NCI-H82 treated with DMSO at 0.1 percent for 48 hours (cell line): ENCODE results near the gene ELMO1.

ENCODE experiments used
- DNase-seq: peaks from one replicate; lab custom pipeline; 2025; ENCODE audit not compliant: unreplicated experiment; lab: John Stamatoyannopoulos, UW

Gene ELMO1

DNA sequence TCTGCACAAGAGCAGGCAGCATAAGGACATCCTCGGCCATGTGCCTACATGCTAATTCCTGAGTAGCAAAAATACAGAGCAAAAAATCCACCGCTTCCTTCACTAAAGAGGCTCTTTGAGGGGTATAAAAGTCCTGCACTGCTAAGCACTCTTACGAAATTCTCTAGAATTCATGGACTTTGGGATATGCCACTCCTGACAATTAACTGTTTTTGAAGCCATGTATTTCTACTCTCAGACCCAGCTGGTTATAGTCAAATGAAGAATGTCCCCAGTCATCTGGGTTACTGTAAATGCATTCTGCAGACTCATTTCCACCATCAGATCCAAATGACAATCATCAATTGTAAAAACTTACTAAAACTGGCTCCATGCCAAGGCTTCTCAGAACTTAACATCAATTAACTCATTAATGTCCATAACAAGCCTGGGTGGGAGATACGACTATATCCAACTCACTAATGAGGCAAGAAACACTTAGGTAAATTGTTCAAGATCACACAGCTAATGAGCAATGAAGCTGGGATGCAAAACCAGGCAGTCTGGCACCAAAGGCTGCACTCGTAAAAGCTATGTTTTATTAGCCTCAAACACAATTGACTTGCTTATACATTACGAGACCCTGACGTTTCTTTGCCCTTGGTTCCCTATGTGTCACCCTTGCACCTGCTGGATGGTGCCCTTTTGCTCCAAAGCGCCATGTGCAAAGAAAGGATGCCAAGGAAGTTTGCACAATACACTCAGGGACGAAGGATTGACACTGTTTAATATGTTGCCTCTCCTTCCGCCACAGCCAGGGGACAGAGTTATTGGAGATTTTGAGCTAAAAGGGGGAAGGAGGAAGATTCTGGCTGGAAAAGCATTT is 250.4 kb downstream of the ELMO1 start:
- no peak for DNase-seq

DNA sequence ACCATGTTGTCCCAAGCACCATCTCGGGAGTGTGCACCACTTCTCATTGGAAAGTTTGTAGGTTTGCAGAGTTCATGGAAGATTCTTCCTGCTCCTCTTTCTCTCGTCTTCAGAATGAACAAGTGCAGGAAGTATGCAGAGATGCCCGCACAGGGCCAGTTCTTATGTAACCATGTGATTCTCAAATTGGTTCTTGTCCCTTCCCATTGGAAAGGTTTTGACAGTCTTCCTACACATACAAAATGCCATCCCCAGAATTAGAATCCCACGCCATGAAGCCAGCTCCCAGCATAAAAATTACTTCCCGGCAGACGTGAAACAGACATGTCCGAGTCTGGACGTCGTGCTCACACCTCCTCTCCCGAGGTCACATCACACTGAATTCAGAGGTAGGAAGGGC is 251.6 kb downstream of the ELMO1 start:
- DNase-seq: no peak

DNA sequence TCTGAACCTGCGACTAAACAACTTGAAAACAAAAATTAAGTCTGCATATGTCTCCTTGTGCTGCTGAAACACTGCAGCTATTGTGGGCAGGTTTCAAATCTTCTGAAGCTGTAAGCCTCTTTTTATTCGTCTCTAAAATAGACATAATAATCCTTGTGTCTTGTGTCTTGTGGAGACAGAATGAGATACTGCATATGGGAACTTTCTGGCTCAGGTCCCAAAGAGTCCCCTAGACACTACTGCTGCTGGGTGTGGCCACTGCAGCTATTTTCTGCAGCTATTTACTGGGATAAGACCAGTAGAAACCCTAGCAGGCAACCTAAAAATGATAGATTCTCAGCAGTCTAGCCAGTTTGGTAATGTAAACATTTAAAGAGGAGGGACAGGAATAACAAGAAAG is 252.0 kb downstream of the ELMO1 start:
- no peak for DNase-seq

DNA sequence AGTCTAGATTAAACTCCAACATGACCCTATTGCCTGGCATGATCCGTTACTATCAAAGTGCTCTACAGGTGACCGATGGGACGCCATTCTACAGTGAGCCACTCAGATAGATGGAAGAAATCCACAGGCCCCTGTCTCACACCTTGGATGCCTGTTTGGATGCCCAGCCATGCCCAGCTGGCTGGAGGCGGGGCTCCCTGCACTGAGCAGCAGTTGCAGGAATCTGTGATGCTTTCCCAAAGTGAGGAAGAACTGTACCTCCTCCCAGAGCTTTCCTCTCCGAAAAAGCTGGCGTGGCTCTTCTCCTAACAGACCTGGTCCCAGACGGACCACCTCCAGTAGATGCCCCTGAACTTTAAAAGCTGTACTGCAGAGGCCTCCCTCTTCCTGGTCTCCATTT is 253.3 kb downstream of the ELMO1 start:
- no peak for DNase-seq

DNA sequence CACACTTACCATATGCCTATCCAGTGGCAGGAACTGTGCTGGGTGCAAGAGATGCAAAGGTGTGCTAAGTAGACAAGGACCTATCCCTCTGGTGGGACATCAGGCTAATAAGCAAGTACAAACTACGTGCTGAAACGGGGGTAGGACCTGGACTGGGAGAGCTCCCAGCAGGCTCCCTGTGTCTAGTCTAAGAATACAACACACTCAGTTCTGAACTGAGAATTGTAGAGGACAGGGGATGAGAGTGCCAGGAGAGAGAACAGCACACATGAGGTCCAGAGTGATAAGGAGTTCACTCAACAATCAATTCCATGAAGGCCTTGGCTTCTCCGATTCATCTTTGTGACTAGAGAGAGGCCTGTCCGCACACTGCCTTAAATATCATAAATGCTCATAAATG is 253.7 kb downstream of the ELMO1 start:
- DNase-seq: no peak

DNA sequence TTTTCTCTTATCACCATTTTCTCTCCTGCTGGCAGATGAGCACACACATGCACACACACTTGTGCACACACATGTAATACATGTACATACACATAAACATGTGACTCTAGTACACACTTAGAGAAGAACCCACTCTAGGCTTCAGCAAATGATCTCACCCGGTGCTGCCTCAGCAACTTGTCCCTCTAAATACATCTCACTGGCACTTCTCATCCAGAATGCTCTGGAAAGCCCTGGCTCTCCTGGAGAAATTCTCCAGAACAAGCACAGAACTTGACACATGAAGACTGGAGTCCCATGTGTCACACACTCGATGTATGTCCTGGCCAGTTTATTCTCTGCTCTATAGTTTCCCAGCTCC is 254.9 kb downstream of the ELMO1 start:
- no peak for DNase-seq

DNA sequence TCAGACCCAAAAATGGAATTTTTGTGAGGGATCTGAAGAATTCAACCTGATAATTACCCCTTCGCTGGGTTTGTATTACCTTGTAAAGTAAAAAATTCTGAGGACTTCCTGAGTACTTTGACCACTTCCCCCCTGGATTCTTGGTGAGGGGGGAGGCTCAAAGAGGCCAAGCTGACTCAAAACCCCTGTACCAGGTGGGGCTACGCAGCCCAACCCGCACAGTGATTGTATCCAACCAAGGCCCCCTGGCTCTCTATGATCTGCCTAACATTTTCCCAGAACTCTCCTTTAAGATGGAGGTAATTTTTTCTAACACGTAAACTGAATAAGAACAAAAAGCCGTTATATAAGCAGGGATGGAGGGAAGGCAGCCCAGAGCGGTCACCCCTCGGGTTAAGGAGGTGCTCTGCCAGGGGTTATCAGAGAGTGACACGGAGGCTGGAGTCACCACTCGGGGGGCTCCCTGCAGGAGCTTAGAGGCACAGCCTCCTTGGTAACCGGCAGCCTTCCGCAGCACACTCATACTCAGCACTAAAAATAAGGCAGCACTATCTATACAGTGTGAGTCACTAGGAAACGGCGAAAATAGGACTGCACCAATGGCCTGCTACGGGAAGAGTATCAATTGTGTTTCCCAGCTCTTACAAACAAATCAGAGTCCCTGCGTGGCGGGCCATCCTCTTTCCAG is 255.4 kb downstream of the ELMO1 start:
- no peak for DNase-seq

DNA sequence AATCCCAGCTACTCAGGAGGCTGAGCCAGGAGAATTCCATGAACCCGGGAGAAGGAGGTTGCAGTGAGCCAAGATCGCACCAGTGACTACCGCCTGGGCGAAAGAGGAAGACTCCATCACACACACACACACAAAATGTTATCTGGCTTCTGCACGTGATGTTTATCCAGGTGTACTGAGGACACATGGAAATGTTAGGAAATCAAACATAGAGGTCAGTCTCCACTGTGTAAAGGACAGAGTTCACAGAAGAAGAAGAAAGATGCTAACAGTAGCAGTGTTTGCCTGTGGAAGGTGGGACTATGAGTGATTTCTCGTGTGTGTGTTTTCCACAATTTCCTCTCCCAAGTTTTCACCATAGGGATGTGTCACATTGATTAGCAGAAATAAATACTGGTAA is 256.9 kb downstream of the ELMO1 start:
- DNase-seq: no peak

DNA sequence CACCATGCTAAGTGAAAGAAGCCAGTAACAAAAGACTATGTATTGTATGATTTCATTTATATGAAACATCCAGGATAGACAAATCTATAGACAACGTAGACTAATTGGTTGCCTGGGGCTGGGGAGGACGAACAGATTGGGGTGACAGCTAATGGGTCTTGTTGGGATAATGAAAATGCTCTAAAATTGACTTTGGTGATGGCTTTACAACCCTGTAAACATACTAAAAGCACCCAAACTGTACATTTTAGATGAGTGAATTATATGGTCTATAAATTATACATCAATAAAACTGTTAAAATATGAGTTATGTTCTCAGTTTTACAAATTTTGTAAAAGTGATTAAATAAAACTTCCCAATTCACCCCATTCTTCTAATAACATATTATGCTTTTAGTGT is 261.5 kb downstream of the ELMO1 start:
- no peak for DNase-seq

DNA sequence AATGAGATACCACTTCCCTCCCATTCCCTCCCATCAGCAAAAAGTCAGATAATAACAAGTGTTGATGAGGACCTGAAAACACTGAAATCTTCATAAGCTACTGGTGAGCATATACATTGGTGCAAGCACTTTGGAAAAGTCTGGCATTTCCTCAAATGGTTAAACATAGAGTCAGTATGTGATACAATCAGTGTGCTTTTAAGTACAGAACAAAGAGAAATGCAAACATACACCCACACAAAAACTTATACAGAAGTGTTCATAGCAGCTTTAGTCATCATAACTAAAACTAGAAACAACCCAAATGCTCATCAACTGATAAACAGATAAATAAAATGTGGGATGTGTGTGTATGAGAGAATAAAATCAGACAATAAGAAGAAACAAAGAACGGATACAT is 261.9 kb downstream of the ELMO1 start:
- no peak for DNase-seq

DNA sequence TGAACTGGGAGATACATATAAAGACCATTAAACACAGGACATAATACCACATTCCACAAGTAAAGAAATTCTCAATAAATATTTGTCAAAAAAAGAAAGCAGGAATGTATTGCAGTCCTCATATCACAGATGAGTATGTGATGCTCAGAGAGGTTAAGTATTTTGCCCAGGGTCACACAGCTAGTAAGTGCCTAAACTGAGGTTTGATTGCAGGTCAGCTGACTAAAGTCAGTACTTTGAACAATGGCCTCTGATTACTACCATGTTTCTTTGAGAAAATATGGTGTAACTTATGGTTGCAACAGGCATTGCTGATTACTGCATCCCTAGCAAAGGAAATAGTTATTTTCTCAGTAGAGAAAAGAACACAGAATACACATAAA is 267.1 kb downstream of the ELMO1 start:
- no peak for DNase-seq

DNA sequence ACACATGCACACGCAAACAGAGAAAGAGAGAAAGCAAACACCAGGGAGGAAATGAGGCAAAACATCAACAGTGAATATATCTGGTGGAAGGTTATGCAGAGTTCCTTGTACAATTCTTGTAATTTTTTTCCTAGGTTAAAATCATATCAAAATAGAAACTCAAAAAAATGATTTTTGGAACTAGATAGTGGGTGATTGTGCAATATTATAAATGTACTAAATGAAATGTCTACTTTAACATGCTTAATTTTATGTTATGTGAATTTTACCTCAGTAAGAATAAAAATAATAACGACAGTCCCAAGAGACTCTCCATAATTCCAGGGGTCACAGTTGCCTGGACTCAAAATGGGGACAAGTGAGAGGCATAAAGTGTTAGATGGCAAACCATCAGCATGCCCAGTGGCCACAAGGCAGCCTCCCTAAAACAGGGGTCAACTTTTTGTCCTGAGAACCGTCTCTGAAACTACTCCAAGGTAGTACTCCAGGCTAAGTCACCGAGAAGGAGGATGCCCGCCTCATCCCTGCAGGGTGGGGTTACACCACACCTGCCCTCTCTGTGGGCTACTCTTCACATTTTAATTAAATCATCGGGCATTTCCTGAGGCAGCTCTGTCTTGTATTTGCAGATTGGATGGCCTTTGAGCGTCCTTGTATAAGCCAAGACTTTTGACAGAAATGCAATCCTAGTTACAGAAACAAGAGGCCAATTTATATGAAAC is 267.7 kb downstream of the ELMO1 start:
- no peak for DNase-seq

DNA sequence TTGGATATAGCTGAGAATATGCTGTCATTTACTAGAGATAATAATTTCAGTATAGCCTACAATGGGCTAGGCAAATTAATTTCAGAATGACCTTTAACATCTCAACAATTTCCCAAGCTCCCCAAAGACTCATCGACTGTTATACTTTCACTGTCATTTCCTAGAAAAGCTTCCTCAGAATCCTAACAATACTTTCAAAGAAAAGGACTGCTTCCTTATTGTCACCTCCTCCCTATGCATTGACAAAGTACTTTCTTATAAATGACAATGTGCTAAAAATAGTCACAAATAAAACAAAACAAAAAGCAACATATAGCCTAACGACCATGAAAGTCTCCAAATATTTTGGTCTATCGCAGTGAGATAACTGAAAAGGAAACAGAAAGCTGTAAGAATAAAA is 272.6 kb downstream of the ELMO1 start:
- no peak for DNase-seq

DNA sequence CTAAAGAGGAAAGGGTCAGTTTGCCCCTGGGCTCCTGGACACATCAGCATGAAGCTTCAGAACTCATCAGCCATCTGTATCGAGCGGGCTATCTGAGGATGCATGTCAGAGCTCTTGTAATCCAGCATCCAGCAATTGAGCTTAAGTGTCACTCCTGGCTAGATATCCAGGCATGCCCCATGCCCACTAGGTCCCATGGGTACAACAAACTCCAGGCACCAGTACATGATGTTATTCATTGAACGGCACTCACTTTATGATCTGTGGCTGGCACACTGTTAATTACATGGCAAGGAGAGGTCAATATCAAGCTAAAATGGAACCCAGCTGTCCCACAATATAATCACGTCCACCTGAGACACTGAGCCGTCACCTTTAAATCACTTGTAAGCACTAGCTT is 274.2 kb downstream of the ELMO1 start:
- no peak for DNase-seq

DNA sequence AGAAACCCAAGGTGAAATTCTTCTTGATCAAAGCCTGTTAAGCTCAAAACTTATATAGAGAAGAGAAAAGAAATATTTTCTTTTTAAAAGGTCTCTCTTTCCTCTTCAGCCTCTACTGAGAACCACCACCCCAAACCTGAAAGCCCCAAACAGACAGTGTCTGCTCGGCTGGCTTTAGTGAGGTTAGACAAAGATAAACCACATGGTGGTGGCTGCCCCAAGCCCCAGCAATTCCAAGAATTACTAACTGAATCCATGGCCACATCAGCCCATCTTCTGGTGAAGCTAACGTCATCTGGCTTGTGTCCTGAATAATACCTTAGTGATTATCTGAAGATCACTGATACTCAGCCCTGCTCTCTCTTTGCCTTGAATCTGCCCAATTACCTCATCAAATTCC is 275.0 kb downstream of the ELMO1 start:
- DNase-seq: no peak

DNA sequence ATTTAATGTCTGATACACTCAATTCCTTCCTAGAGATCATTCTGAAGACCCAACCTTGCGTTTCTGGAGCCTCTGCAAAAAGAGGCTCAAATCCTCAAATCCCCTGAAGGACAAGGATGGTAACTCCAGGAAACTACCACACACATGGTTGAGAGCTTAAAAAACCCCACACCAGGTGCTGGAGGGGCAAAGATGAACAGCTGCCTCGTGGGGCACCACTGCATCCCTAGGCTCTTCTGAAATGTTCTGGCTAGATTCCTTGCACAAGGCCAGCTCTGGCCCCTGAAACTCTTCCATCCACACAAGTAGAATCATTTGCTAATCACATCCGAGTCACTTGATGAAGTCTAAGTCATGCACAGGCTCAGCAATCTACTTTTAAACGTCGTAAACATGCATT is 286.6 kb downstream of the ELMO1 start:
- no peak for DNase-seq

DNA sequence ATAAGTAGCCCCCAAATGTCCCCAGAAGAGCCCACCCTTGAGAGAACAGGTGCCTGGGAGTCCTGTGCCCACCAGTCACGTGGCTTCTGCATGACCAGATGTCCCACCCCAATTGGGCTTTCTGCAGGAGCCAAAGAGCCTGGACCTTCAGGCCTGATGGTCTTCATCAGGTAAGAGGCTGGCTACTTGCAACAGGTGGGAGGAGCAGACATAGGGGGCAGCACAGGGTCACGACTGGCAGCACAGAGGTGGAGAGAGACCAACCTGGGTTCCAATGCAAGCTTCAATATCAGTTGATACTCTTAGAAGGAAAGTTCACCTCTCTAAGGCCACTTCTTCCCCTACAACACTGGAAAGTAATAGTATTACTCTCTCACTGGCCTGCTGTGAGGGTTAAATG is 288.0 kb downstream of the ELMO1 start:
- DNase-seq: no peak

DNA sequence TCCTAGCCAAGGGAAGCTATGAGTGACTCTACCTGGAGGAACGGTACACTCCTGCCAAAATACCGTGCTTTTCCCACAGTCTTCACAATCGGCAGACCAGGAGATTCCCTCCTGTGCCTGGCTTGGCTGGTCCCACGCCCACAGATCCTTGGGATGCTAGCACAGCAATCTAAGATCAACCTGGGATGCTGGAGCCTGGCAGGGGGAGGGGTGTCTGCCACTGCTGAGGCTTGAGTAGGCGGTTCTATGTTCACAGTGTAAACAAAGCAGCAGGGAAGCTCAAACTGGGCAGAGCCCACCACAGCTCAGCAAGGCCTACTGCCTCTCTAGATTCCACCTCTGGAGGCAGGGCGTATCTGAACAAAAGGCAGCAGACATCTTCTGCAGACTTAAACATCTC is 295.3 kb downstream of the ELMO1 start:
- DNase-seq: no peak

DNA sequence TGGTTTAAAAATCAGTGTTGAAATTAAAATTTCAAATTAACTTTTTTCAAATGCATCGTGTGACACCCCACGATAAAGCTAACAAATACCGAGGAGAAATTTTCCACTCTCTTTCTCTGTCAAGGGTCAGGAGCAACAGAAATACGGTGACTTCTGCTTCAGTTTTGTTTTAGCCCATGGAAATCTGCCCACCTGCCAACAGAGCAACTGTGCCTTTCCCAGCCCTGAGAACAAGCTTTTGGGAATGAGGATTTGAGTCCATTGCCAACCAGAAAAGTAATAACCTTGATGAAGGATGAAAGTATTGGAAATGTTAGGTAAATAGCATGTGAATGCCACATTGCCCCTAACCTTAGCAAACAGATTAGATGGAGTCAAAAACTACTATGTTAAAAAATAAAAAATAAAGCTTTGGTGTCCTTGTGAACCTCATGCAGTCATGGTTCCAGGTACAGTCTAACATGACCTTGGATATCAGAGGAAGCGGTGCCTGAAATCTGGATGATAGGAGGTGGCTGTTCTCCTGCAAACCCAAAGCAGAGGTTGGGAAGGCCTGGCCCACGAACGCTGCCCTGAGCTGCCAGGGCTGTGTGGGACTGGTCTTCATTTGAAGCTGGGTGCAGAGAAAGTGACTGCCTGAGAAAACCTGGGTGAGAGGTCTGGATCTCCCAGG is 296.8 kb downstream of the ELMO1 start:
- DNase-seq: no peak

DNA sequence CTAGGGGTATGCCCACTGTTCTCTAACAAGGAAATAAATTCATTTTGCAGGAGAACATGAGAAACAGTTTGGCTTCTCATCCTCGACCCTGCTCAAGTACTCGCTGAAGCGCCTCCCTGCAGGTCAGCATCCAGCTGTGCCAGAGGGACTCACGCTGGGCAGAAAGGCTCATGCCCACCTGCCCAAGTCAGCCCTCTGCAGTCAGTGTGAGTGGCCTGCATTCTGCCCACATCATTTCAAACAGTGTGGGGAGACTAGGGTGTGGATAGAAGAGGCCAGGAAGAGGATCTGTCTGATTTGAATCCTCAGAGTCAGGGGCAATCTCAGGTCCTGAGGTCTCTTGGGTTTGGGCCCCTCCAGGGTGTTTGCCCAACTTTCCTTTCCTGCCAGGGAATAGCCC is 297.8 kb downstream of the ELMO1 start:
- DNase-seq: no peak

DNA sequence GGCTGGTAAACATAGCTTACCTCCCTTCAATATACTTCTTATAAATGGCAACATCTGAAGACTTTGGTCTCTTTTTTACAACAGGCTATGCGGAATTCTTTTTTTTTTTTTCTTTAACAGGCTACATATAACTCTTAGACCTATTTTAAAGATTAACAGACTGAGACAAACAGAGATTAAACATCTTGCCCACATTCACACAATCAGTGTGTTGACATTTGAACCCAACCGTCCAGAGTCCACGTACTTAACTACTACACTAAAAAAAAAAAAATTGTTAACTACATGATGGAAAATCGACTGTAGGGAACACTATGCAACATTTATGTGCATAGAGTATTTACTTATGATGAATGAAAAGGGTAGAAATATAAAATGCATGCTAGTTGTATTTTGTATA is 298.5 kb downstream of the ELMO1 start:
- DNase-seq: no peak

DNA sequence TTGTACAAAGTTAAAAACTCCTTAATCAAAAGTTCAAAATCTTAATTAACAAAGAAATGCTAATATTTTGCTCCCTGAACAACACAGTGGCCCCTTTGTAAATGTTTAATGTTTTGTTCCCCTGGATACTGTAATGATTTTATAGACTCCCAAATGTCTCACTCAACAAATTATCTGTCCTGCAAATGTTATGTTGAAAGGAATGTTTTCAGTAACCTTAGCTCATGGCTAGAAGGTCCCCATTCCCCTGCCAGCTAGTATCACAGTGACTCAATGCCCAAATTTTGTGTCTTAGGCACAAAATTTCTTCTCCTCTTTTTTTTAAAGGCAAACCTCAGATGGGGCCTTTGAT is 298.9 kb downstream of the ELMO1 start:
- no peak for DNase-seq
